ENCODE results near the gene ARHGAP18.
A peak's percentile ranks its signal among the peaks of the same experiment; 100 is the strongest.

Gene ARHGAP18

DNA sequence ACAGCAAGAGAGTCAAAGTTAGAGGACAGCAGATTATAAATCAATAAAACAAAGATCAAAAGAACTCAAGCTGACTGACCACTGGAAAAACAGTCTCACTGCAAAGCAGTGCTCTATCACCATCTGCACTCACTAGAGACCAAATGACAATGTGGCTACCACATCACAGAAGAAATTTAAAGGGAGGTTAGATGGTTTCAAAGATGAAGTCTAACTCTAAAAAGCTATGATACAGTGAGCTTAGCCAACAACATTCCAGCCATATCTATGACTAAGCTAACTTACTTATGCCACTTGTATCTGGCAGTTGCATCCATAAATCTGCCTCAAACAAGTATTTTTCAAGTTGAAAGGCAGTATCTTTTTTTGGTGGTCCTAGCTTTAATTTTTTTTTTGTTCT, 68.6 kb downstream of the ARHGAP18 start:
- no peak for DNase-seq

DNA sequence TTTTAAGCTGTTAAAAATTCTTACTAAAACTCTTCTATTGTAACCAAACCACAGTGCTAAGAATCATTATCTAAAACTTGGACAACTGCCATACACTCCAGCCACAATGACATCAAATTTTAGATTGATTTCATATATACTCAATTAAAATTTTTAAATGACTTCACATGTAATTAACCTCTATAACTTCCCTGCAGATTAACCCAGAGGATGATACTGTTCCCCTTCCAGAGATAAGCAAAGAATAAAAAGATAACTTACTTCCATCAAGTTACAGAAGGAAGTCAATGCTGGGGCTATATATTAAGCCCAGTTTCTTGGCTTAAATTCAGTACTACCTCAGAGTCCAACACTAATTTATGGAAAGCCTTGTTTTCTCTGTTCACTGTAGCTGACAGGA, 71.3 kb downstream of the ARHGAP18 start:
- DNase-seq, result no peak

DNA sequence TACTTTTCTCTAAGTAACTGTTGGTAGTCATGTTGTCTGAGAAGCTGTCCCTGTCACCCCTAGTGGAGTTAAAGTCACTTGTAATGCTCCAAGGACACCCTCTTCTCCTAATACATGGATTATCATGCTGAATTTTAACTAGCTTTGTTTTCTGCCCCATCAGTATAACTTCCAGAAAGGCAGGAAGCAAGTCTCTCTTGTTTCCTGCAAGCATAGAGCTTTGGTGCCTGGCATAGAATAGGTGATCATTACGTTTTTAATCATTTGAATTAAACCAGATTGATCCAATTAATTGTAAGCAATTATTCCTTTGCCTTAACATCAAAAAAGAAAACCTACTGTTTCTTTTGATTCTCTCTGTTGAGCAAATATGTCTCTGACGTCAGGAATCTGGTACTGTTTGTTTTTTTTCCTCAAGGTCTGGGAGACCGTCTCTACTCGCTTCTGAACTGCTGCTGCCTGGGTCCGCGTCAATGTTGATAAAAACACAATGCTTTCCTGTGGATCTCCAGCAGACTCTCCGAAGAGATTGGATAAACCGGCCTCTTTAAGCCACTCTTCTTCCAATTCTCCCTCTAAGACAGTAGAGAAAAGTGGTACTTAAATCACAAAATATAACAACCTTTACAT, 71.8 kb downstream of the ARHGAP18 start:
- DNase-seq, result no peak

DNA sequence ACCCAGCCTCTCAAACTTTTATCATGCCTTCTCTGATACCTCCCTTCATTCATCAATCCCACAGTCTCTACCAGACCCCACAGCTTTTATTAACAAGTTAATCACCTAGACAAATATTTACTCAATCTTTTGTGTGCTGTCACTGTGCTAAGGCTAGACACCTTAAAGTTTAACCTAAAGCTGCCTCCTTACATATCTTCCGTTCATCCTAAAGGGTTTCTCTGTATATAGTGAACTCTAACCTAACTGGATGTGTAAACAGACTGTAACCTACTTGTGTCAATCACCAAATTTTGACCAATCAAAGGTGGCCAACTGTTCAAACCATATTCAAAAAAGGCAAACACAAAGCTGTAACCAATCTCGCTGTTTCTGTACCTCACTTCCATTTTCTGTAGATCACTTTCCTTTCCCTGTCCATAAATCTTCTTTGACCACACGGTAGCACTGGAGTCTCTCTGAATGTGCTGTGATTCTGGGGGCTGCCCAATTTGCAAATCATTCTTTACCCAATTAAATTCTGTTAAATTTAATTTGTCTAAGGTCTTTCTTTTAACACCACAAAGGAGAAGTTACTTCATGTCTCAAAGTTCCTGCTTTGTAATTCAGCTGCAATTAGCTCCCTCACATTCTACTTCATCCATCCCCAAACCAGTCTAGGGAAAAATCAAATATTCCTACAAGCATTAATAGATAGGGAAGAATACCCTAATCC, 72.5 kb downstream of the ARHGAP18 start:
- no peak for DNase-seq

DNA sequence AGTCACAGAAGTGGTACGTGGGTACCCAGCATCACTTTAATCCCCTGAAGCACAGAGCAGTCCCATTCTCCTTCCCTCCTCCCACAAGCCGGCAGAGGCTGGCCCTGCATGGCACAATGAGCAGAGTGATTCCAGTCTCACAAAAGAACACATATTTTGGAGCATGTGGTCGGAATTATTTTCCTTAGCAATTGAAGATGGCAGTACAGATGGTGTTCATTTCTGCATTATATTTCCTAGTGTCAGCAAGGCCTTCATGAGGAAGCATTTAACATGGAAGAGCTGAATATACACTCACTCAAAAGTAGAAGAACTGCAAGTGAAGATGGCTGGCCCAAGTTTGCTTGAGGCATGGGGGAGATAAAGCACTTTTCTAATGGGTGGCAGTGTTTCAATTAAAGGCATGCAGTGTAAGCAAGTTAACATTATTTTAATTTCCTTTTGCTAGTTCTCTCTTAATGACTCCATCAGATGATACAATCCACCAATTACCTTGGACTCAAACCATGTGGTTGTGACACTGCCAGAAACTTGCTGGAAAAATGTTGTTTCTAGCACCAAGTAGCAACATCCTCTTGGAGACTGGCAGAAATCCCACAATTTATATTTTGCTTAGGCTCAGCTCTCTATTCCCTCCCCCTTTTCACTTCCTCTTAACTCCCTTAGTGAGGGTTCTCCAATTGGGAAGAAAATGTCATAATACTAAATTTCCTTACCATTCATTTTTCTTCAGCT, 74.4 kb downstream of the ARHGAP18 start:
- DNase-seq, result peak; percentile 64

DNA sequence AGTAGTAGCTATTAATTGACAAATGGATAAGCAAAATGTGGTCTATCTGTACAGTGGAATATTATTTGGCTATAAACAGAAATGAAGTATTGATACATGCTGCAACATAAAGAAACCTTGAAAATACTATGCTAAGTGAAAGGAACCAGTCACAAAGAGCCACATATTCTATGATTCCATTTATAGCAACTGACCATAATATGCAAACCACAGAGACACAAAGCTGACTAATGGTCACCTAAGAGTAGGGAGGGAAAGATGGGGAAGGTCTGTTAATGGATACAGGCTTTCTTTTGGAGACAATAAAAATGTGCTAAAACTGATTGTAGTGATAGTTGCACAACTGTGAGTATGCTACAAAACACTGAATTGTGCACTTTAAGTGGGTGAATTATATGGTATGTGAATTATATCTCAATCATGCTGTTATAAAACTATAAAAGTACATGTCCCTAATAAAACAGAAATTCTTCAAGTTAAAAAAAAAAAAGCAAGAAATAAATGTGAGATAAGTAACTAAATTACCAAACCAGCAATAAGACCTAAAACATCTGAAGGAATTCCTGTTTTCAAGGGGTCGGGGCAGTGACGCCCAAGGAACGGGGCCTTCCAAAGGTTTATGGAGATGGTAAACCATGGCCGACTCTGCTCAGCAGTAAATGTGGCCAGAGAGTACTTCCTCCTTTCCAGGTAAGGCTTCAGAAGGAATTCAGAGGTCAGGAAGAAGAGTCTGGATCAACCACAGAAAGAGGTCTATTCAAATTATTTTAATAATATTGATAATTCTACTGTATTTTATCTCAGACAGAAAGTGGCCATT, 75.4 kb downstream of the ARHGAP18 start:
- DNase-seq, result no peak

DNA sequence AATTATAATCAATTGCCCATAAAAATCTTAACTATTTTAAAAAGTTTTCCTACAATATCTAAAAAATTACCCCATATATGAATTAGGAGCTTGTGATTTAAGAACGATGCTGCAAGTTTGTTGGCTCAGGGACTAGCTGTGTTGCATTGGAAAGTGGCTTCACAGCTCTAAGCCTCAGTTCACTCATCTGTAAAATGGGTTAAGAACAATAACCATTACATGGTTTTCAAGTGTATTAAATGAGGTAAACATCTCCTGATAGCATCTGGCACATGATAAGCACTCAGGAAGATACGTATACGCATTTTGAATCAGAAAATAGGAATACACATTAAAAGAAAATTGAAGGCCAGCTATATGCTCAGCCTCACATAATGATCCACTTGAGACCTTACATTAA, 76.4 kb downstream of the ARHGAP18 start:
- DNase-seq, result no peak

DNA sequence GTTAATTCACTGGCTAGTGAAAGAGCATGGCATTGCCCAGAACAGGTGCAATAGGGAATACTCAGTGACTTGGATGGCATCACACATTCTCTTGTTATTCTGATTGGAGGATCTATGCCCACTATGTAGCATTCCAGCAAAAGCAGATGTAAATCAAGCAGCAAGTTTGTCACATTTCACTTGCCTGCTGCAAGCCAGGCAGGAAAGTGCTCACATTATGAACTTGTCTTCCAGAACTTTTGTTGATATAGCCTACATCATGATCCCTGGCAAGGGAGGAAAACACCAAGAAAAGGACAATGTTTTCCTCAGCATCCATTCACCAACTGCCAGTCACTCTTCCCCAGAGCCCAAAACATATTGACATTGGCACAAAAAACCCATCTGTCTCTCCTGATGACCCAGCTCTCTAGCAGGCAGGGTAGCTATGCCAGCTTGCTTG, 77.8 kb downstream of the ARHGAP18 start:
- no peak for DNase-seq

DNA sequence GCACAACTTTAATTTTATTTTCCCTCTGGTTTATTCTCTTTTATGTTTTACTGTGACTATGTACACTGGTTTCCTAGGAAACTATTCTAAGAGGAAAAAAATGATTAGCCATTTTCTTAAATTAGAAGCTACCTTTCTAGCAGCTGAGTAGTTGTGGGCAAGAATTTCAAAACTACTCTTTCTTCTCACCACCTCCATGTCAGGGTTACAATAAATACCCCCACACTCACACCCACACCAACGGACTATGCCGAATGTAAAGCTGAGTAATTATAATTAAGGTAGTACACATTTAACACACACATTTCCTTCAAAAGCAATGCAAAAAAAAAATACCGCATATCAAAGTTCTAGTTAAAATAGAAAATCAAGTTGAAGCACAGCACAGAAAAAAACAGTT, 78.9 kb downstream of the ARHGAP18 start:
- no peak for DNase-seq

DNA sequence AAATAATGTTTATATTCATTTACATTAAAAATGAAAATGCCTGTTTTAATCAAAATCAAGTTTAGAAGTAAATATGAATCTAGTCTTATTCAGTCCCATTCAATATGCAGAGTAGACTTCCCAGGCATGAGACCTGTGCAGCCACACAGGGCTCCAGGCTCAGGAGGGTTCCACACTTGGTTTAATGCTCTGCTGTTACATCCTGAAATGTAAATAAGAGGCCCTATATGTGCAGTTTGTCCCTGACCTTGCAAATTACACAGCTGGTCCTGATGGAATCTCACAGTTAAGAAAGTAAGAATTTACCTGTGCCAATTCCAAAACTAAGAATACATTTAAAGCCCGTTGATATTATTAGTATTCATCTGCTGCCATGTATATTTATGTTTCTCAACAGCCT, 79.4 kb downstream of the ARHGAP18 start:
- DNase-seq, result no peak

DNA sequence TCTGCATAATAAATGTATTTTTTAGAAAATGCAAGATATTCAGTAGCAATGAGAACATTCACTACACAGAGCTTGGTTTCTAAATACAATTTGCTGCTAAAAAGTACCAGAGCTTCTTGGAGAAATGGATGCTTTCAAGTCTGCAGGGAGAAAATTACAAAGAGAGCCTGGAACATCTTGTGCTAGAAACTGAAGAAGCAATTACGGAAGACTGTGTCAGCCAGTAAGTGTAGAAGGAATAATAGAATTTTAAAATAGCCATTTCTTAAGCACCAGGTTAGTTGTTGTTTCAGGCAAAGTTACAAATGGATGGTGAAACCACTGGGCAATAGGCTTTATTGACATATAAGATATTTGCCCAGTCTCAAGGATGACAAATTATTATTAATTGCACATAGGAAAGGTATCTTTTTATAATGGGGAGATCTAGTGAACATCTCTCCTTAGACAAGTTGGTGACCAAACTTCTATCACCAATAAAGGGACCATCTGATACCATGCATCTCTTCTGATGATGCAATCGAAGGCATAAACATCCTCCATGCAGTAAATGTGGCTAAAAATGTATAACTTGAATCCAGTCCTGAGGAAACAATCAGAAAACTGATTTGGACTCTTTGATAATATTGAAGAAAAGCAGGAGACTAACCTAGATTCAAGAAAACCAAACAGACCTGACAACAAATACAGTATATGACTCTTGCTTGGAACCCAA, 81.7 kb downstream of the ARHGAP18 start:
- DNase-seq, result no peak

DNA sequence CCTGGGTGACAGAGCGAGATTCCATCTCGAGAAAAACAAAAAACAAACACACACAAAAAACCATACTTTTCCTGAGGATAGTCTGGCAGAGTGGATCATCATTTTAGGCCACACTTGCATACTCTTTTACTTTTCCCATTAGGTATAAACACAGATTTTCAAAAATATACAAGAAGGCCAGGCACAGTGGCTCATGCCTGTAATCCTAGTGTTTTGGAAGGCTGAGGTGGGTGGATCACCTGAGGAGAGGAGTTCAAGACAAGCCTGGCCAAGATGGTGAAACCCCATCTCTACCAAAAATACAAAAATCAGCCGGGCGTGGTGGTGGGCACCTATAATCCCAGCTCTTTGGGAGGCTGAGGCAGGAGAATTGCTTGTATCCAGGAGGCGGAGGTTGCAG, 85.5 kb downstream of the ARHGAP18 start:
- no peak for DNase-seq

DNA sequence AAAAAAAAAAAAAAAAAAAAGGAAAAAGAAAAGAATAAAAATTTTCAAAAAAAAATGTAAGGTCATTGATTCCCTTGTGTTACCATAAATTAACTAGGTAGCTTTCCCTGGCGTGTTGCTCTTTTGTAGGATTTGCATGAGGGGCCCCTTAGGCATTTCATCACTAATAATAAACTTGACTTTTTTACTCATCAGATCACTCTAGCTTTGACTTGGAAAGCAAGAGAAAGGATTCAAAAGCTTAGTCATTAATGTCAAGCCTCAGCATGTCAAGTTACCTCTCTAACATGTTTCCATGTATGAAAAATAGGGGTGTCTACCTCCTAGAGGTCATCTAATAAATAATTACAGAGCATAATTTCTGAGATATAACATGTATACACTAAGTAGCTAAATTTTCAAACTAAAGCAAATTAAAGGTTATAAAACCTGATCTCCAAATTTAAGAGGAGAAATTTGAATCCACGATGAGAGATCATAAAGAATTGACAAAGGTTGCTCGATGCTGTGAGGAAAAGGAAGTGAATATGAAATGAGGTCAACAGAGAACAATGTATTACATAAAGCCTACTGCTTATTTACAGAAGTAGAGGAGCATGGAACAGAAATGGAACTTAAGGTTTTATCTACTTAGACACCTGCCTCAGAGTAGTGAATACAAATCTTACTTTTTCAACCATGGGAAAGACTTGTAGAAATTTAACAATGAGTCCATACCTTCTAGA, 86.8 kb downstream of the ARHGAP18 start:
- no peak for DNase-seq

DNA sequence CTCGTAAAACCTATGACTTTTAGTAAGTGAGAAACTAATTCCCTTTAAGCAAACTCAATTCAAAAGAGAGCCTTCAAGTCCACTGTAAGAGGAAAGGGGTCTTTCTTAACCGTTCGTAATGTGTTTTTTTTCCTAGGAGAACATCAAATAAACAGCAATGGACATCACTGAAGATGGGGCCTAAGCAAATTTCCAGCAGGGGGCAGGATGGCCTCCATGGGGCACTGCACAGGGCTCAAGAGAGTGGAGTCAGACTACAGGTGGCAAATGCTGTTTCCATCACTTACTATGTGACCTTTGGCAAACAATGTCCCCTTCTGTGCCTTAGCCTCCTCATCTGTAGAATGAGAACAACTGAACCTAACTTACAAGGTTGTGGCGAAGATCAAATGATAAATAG, 88.7 kb downstream of the ARHGAP18 start:
- DNase-seq, result no peak

DNA sequence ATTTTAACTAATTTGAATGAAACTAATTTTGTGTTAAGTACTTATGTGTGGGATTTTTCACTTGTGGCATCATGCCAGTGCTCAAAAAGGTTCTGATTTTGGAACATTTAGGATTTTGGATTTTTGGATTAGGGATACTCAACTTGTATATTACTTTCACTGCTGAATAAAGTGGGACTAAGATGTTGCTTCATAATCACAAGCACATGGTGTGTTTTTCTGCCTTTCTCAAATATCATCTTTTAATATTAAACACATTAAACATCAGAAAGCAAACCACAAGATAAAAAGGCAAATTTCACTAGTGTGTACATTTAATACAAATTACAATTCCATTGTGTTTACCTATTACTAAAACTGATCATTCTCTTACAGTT, 89.8 kb downstream of the ARHGAP18 start:
- DNase-seq, result no peak

DNA sequence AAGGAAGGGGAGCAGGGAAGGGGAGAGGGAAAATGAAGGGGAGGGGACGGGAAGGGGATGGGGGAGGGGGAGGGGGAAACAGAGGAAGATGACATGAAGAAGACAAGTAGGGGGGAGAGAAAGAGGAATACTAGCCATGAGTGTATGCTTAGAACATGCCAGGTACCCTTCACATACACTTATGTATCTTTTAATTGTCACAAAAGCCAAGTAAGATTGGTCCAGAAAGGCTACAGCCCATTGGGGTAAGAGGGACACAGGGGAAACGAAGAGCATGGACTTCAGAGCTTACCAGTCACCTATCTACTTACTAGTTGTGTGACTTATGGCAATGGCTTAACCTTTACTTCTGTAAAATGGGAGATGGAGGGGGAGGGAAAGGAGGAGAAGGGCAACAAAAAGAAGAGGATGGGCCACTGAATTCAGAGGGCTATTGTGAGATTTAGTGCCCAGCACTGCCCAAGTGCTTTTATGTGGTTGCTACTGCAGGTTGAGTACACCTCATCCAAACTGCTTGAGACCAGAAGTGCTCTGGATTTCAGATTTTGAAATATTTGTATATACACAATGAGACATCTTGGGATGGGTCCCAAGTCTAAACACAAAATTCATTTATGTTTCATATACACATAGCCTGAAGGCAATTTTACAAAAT, 90.3 kb downstream of the ARHGAP18 start:
- DNase-seq, result no peak

DNA sequence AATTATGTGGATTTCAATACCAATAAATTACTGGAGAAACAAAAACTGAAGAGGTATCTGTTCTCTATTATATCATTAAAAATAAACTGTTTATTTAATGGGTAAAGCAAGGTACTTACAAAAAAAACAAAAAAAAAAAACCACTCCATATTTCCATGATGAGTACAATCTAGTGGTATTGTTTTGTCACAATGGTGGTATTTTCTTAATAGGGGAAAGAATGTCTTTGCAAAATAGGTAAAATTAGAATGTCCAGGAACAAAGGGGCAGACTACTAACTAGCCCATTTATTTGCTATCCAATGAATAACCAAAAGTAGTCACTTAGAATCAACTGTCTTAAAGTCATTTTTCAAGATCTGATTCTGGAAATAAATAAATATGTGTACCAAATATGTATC, 92.0 kb downstream of the ARHGAP18 start:
- DNase-seq, result no peak

DNA sequence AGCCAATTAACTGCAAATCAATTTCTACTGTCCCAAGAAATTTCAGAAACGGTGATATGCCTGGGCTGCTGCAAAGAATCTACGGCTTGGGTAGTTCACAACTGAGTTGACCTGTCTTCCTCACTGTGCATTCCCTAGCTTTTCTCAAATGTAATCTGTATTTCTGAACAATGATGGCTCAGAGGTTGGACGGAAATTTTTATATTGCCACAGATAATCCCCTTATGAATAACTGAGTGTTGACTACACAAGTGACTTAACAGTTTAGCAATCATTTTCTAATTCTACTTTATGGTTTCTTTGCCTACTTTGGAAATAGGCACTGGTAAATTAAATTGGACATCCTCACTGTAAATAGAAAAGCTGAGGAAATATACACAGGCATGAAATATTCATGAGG, 94.5 kb downstream of the ARHGAP18 start:
- no peak for DNase-seq

DNA sequence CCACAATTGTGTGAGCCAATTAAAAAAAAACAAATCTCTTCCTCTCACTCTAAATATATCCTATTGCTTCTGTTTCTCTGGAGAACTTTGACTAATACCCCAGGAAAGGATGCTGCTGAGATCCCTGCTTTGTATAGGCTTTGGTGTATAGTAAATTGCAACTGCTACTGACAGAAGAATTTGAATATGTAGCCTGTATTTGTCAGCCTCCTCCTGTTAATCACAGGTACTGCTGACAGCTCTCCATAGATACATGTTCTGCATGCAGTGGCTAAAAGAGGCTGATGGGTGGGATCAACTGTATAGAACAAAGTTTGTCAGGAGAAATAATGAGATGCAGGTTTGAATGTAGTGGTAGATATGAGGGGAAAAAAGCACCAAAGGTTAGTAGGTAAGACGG, 95.0 kb downstream of the ARHGAP18 start:
- DNase-seq, result no peak

DNA sequence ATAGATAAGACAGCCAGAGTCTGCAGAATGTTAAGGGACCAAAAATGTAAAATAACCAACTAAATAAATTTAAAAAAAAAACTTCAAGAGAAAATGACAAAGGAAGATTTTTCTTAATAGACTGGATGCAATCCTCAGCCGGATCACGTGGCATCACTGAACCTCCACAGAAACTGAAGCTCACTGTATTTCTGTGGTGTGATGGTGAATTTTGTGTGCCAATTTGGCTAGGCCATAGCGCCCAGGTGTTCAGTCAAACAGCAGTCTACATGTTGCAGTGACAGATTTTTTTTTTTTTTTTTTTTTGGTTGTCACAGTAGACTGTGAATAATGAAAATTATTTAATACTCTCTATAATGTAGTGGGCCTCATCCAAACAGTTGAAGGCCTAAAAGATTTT, 95.5 kb downstream of the ARHGAP18 start:
- no peak for DNase-seq

DNA sequence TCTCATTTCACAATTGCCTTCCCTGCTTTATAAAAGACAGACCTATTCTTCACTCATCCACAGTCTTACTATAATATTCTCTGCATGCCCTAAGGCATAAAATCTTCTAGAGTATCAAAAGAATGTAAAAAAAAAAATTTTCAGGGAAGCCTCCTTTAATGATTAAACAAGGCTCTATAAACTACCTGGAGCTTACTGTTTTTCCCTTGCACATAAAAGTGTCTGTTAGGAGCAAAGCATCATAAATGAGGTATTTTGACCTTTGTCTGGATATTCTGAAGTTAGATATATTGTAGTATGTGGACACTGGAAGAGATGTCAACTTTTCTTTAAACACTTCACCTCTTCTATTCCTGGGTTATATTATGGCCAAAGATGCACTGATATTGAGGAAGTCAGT, 97.5 kb downstream of the ARHGAP18 start:
- no peak for DNase-seq
